ENCODE results near the gene PCMTD2.
"Not testable (repeated sequence)": the region's sequence is repeated elsewhere in the genome, so short reads cannot be mapped to it uniquely, and the experiment has no call there.

Gene PCMTD2

DNA sequence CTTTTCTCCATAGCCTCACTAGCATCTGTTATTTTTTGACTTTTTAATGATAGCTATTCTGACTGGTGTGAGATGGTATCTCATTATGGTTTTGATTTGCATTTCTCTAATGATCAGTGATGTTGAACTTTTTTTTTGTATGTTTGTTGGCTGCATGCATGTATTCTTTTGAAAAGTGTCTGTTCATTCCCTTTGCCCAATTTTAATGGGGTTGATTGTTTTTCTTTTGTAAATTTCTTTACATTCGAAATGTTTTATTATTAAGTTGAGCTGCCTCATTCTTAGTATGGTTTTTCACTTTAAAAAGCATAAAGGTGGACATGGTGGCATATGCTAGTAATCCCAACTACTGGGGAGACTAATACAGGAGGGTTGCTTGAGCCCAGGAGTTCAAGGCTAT lies 58.2 kb downstream of the PCMTD2 start:
- H3K27ac ChIP-seq; in situ Hi-C loops (cut with HindIII; ENCODE audit: low pct_ligation_motif_present, low sequenced_read_pairs); H3K27me3 ChIP-seq (replicated peaks); DNase-seq; H3K4me3 ChIP-seq (ENCODE audit: low read depth, low read length); H3K36me3 ChIP-seq (replicated peaks): not testable (repeated sequence)

DNA sequence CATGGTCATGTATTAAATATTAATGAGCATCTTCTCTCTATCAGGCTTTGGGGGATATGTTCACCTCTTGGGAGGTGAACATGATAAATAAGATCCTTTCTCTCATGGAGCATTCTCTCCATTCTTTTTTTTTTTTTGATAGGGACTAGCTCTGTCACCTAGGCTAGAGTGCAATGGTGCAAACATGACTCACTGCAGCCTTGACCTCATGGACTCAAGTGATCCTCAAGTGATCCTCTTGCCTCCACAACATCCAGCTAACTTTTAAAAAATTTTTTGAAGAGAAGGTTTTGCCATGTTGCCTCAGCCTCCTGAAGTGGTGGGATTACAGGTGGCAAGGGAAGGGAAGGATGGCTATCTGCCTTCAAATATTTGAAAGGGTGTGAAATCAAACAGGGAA lies 59.8 kb downstream of the PCMTD2 start:
- H3K4me3 ChIP-seq (ENCODE audit: low read depth, low read length); H3K27me3 ChIP-seq (replicated peaks); DNase-seq; H3K27ac ChIP-seq; H3K36me3 ChIP-seq (replicated peaks); in situ Hi-C loops (cut with HindIII; ENCODE audit: low pct_ligation_motif_present, low sequenced_read_pairs): not testable (repeated sequence)

DNA sequence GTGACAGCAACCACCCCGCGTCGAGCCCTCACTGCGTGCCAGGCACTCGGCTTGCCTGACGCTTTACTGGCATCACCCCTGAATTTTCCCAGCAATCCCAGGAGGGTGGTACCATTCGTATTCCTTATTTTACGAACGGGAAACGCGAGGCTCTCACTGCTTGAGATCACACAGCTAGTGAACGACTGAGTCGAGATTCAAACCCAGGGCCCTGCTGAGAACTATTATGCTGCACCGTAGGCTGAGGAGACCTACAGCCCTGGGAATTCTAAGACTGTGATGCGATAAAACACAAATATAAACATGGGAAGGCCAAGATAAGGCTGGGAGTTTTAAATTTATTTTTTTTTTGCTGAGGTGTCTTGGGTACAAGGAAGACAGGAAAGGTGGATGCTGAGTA lies 60.3 kb downstream of the PCMTD2 start:
- H3K27me3 ChIP-seq (replicated peaks); in situ Hi-C loops (cut with HindIII; ENCODE audit: low pct_ligation_motif_present, low sequenced_read_pairs); H3K4me3 ChIP-seq (ENCODE audit: low read depth, low read length): not testable (repeated sequence)

DNA sequence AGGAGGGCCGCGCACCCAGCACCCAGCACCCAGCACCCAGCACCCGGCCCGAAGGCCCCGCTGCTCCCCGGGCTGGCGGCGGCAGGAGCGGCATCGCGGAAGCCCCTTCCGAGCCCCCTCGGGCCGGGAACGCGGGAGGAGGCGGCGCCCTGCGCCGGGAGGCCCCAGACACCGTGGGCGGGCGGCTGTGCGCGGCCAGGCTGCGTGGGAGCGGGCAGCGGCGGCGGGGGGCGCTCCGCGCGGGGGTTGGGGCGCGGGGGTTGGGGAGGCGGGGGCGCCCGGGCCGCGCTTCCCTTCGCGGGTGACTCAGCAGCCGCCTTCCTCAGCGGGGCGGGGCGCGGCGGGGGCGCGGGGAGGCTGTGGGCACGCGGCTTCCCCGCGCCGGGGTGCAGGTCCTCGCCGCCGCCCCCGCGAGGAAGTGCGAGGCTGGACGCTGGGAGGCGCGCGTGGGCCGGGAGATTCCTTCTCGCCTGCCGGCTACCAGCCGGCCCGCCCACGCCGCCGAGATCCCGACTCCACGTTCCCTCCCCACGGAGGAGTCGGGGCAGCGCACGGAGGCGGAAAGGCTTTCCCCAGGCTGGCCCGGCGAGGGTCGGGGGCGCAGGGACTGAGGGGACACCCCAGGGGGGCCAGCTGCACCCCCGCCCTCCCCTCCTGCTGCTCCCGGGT lies 61.0 kb downstream of the PCMTD2 start:
- H3K27me3 ChIP-seq (replicated peaks); DNase-seq; H3K36me3 ChIP-seq (replicated peaks); H3K27ac ChIP-seq; H3K4me3 ChIP-seq (ENCODE audit: low read depth, low read length); in situ Hi-C loops (cut with HindIII; ENCODE audit: low pct_ligation_motif_present, low sequenced_read_pairs): not testable (repeated sequence)

More for the DNA sequence above, 60.3 kb downstream of the PCMTD2 start:
- not testable (repeated sequence) for H3K27ac ChIP-seq; H3K36me3 ChIP-seq (replicated peaks); DNase-seq

DNA sequence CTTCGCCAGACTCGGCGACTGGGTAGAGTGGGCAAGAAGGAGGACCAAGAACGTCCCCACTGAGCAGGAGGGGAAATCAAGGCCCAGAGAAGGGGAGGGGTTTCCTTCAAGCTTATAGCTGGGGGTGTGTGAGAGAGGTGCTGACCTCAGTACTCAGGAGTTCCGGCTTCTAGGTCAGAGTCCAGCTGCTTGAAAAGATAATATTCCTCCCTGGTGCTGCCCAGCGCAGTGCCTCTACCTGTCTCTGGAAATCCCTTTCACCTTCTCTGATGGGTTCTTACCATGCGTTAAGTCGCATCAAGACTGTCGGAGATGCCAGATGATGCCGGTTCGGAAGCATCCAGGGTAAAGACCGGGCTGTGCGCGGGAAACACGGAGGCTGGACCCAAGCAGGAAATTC lies 61.8 kb downstream of the PCMTD2 start:
- H3K36me3 ChIP-seq (replicated peaks); H3K4me3 ChIP-seq (ENCODE audit: low read depth, low read length); in situ Hi-C loops (cut with HindIII; ENCODE audit: low pct_ligation_motif_present, low sequenced_read_pairs); H3K27ac ChIP-seq; H3K27me3 ChIP-seq (replicated peaks); DNase-seq: not testable (repeated sequence)

DNA sequence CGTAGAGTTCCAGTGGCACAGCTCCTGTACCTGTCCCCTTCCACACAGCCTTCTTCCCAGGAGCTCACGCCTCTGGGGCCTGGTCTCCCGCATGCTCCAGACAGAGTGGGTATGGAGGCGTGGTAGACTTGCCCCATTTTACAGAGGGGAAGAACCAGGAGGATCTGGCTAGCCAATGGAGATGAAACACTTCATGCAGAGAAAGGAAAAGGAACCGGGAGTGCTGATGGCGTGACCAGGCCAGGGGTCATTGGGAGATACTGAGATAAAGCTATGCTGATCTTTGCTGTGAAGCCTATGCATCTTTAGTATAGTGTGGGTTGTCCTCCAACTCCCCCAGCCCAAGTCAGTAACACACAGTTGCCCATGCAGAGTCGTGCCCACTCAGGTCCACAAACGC lies 62.5 kb downstream of the PCMTD2 start:
- H3K36me3 ChIP-seq (replicated peaks); DNase-seq; in situ Hi-C loops (cut with HindIII; ENCODE audit: low pct_ligation_motif_present, low sequenced_read_pairs); H3K27ac ChIP-seq; H3K27me3 ChIP-seq (replicated peaks); H3K4me3 ChIP-seq (ENCODE audit: low read depth, low read length): not testable (repeated sequence)

DNA sequence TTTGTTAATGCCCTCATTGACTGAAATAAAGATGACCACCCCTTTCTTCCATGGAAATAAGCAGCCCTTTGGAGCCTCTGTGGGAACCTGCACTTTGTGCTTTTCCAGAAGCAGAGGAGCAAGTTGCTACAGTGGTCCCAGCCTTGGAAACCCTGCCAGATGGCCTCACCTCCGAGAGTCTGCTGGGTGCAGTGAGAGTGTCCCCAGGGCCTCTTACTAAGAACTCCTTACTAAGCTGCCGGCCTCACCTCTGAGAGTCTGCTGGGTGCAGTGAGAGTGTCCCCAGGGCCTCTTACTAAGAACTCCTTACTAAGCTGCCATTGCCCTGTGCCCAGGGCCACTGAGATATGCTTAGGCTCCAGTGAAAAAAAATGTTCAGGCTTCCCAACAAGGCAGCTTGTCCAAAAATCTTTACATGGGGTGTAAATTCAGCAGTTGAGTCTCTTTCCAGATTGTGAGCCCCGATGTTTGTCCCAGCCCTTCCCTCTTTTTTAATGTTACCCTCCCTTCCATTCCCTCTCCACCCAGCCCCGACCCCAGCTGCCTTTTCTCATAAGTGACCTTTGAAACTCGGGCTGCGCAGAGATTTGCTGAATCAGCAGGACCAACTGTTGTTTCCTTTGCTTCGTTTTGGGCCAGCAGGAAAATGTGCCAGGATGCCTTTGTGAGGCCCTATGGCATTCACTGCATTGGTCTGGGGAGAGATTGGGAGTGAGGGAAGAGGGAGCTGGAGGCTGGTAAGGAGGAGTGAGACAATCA lies 66.7 kb downstream of the PCMTD2 start:
- H3K4me3 ChIP-seq (ENCODE audit: low read depth, low read length); in situ Hi-C loops (cut with HindIII; ENCODE audit: low pct_ligation_motif_present, low sequenced_read_pairs); H3K27ac ChIP-seq; DNase-seq; H3K36me3 ChIP-seq (replicated peaks); H3K27me3 ChIP-seq (replicated peaks): not testable (repeated sequence)
